B cell (primary cell): Measurements from ENCODE around the gene ITGB2.

Experiments
- CTCF ChIP-seq: fragments of 200-600 bp; IDR thresholded peaks from one replicate; pipeline ENCODE4 v1.8.0; 2022; ENCODE audit warnings: antibody characterized with exemption, mild to moderate bottlenecking
- EZH2 ChIP-seq: IDR thresholded peaks from 2 replicates; pipeline ENCODE4 v1.6.1; 2012; ENCODE audit warnings: borderline replicate concordance, low read depth, mild to moderate bottlenecking, moderate library complexity, low read length; ENCODE audit not compliant: insufficient read depth, poor library complexity, severe bottlenecking

GRCh38 chr21:44948426-44949120, 27.9 kb upstream of the ITGB2 start:
- TF ChIP-seq CTCF (no peak), EZH2 (no peak)
